ENCODE results near the gene ADO.

DNA sequence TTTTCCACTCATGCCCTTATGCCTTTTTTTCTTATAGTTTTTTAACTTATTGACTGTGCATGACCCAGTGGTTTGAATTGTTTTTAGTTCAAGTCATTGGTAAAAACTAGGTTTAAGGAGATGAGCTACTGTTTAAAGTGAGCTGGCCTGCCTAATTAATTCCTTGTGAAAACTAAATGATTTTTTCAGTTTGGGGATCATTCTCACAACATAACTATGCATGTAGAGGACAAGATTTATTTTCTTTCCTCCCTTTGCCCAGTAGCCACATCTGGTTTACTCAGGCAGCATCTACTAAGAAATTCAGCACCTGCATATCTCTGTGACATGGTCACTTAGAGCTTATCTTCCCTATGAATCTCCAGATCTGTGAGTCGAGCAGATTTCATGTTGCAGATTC is 1.7 kb downstream of the ADO start:
- no peak for TF ChIP-seq MAZ (CRISPR knock-in tag; conservative IDR thresholded peaks at IDR 0.05 in 1 of 2, IDR thresholded peaks at IDR 0.05 in 1 of 2)
- no peak for TF ChIP-seq POLR2AphosphoS5 (IDR thresholded peaks at IDR 0.05; ENCODE audit: control insufficient read depth, insufficient read depth, low read depth, low read length)
- no peak for TF ChIP-seq LEF1 (IDR thresholded peaks at IDR 0.05)
- TF ChIP-seq SMC3 (conservative IDR thresholded peaks at IDR 0.05; ENCODE audit: insufficient read depth, low read depth, low read length) = no peak

Measured in K562 (cell line).